Measurements from ENCODE around the gene TAGAP.

The TAGAP gene

DNA sequence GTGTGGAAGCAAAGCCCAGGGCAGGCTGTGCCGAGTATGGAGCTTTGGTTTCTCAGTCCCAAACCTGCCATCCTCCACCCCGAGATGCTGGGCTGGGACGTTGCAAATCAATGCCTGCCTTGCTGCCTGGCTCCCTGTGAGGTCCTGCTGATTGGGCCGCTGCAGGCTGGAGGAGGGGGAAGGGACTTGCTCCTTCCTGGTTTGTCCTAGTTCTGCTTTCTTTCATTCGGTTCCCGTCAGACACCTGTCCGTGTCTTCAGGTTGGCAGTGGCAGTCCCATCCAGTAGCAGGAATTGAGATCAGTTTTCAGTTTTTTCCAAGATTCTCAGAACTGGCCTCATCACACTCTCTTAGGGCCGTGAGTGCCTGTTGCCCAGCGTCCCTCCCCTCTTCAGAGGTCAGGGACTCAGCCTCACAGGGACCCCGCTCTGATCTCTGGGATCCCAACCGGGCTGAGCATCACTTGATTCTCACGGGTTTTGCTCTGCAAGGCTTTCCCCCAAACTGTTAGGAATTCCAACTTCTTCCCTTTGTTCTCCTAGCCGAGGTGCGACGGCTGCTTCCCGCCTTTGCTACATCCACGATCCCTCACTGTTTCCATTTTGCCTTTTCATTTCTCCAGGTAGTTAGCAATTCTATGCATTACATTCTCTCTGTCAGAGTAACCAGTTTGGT is 24.2 kb upstream of the TAGAP start:
- no peak for DNase-seq

DNA sequence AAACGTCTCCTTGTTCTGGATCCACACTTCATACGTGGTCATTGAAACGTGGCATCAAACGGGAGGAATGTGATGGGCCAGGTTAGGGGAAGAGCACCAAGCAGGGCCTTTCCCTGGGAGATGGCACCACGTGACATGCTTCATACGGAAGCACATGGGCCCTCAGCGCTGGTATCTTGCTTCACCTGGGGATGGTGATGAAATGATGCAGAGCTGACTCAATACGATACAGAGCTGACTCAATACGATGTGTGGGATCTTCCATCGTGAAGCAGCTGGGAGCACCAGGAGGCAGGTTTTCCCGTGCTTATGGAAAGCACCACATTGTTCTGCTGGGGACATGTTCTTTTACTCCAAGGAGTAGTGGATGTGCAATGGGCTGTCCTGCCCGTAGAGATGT is 22.5 kb upstream of the TAGAP start:
- DNase-seq: no peak

DNA sequence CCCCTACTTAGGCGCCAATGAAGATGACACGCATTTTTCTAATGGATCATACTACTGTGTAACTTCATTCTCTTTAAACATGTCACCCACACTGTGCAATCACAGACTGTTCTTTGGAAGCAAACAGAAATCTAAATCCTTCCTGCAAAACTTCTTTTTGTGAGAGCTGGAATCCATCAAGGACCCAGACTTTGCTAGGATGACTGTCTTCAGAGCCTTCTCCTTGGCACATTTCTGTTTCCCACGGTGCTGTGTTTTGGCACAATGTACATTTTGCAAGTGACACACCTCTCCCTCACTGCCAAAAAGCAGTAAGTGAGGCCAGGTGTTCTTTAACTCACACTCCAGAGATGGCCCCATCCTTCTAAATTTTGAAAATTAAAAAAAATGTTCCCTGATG is 21.7 kb upstream of the TAGAP start:
- no peak for DNase-seq

DNA sequence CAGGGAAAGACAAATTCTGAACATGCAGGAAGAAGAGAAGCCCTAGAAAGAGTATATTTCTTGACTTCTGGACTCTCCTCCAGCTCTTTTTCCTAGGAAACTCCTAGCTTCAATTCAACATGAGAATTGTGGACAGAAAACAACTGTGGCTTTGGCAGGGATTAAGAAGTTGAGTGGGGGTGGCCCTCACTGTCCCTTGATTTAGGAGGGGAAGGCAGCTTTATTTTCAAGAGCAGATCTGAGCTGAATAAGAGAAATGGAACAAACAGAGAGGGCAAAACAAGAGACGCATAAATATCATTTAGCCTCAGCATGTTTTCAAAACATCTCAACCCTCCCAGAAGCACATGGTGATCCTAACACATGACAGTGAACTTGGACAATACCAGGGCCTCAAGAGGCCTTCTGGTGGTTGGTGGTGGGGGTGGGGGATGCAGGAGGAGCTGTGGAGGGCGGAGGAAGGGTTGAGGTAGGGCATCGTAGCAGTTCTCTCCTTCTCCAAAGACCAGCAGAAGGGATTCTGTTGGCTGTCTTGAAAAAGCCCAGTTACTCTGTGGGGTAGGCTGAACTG is 21.1 kb upstream of the TAGAP start:
- no peak for DNase-seq

DNA sequence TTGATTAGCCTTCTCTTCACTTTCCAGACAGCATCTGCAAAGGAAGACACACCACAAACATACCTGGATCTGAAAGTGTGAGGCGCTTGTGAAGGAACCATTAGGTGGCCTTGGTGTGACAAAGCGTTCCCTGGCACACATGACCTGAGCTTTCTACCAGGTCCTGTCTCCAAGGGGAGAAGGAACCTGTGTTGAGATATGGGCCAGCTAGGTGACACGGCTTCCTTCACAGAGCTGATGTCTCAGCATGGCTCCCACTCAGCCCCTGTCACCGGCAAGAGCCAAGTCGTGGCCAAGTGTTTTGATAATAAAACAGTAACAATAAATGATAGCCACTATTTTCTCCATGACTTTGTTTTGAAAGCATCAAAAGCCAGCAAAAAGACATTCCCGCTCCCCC is 20.3 kb upstream of the TAGAP start:
- DNase-seq: no peak

DNA sequence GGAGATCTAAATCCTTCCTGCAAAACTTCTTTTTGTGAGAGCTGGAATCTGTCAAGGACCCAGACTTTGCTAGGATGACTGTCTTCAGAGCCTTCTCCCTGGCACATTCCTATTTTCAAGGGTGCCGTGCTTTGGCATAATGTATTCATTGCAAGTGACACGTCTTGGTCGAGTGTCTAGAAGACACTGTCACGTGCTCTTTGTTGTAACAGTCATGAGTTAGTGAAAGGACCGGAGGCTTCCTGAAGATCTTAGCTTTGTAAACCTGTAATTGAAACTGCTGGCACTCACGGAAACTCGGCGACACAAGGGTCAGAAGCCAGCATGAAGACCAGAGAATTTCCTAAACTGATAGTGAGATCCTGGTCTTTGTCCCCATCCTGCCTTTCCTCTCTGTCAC is 19.7 kb upstream of the TAGAP start:
- DNase-seq: no peak

DNA sequence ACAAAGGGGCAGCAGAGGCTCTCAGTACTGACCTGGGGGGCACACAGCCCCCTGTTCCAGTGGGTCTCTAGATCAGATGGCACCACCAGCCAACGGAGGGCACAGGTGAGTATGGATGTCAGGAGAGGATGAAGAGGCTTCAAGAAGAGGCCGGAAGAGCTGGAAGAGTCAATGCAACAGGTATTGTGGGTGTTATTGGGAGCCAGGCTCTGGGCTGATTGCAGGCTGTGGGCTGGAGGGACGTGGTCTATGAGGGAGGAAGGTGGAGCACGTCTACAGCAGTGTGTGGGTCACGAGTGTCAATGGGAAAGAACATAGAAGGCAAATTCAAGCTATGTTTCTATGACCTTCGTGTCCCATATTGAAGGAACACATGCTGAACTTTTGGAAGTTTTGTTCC is 18.8 kb upstream of the TAGAP start:
- DNase-seq: no peak

DNA sequence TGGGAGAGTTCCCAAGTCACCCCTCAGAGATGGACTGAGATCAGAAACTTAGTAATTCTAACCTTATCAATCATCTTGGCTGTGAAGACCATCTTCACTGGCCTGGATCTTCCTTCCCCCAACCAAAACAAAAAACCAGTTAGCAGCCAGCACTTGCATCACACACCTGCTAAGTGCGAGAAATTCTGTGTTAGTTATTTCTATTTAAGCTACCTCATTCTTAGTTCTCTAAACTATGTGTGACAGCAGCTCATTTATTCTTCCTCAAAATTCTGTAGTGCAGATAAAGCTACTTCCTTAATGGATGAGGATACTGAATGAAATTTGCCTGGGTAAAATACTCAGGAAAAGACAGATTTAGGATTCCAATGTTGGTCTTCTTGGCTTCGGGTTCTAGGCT is 18.2 kb upstream of the TAGAP start:
- DNase-seq: no peak

DNA sequence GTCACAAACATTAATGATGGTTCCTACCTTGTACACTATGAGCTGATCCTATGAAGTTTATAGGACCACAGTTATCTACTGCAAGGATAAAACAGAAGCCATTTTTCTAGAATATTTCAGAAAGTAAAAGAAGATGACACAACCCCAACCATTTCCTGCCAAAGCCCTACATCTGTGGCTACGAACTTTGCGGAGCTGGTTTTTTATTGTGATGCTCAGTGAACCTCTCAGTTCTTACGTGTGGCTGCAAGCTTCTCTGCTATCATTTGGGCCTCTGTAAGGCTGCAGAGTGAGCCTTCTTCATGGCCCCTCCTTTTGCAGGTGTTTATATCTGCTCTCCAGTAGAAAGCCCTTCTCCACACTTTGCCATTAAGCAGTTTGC is 17.8 kb upstream of the TAGAP start:
- no peak for DNase-seq

DNA sequence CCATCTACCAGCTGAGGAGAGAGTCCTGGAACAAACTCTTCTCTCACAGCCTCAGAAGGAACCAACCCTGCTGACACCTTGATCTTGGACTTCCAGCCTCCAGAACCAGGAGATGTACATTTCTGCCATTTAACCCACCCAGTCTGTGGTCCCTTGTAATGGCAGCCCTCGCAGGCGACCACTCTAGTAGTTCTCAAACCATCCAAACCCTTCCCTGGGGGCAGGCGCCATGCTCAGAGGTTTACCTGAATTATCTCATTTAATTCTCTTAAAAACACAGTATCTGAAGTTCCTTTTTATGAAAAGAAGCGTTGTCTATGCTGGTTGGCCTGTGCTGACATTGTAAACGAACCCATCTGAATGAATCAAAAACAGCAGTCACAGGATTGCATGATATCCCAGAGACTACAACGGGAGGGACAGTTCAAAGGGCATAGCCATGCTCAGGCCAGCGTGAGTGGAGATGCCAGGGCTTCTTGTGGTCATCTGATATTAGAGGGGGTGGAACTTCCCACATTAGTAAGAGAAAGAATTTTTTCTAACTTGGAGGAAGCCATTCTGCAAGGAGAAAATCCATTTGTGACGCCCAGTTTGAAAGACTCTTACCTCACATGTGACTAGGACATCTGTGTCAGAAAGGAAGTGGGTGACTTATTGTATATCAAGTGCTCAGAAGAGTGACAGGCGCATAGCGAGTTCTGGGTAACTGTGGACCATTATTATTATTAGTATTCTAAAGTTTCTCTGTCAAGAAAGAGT is 17.2 kb upstream of the TAGAP start:
- DNase-seq: no peak

DNA sequence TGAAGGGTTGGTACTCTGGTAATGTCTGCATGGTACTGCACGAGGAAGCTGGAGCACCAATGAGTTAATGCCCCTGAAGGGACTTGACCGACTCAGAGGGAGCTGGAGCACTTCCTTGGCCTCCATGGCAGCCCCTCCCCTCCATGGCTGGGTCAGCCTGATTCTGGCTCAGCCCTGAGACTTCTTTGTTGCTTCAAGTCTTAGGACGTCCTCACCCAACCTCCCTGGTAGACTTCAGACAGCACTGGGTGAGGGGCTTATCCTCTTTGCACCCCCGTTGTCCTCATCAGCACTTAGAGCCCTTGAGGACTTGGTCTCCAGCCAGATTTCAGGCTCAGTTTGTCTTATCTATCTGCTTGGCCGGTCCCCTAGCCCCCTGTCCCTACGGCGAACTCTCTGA is 16.4 kb upstream of the TAGAP start:
- no peak for DNase-seq

DNA sequence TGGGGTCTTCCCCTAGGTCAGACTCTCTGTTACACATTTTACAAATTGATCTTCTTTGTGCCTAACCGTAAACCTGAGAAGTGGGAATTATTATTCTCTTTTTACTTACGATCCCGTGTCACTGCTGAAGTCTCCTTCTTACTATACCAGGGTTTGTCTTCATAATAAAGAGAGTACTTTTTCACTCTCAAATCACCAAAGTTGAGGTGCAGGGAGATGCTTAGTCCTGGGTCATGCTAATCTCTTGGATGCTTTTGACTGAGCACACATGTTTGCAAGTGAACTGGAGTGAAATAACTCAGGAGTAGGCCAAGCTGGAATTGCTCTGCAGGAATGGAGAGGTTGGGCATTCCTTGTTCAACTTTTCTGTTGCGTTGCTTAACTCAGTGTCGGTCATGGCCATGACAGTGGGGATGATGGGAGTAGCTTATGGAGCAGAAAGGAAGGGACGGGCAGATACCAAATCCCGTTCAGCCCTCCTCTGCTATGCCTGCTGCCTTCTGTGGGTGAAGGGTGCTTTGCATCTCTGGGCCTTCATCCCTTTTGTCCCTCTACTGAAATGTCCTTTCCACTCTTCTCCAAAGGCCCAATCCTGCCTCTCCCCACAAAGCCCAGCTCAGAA is 15.2 kb upstream of the TAGAP start:
- DNase-seq: no peak

DNA sequence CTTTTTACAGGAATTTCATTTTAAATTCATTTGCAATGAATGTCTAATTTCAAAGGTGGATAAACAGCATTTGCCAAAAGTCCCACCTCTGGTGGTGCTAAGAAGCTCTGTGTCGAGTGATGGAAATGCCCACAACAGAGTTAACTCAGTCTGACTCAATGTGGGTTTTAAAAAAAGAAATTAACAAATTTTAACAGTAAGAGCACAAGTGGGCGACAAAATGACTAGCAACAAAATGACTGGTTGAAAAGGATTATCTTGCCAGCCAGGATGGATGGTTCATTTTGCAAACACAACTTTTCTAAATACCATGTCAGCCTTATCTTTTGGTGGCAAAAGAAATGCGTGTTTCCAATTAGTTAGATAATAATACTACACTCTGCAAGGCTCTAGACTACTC is 14.3 kb upstream of the TAGAP start:
- no peak for DNase-seq

DNA sequence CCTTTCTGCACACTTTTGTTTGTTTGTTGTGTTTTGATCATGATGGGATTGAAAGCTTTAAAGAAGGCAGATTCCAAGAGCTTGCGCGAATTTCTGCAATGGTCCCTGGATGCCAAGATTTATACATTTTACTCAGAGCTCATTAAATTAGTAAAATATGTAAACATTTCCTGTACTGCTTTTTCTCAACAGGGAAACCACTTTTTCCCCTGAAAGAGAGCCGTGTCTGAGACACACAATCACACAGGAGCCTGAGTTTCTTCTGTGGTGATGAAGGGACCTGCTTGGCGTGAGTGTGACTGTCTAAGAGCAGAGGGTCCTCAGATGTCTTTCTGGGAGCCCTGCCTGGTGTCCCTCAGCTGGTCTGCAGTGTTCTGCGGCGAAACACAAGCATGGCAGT is 12.1 kb upstream of the TAGAP start:
- DNase-seq: no peak

DNA sequence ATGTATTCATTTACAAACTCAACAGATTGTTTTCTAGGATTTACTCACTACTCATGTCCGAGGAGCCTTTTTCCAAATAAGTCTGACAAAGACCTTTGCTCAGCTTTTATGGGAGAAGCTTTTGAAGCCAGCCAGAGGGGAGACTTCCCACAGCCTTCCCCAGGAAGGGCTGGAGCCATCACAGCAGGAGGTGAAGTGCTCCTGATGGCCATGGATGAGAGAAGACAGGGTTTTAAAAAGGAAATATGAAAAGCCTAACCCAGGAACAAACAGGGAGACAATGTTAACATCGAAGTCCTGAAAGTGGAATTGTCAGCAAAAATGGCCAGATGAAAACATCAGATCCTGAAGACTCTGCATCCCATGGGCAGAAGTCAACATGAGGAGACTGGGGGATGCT is 11.6 kb upstream of the TAGAP start:
- DNase-seq: no peak

DNA sequence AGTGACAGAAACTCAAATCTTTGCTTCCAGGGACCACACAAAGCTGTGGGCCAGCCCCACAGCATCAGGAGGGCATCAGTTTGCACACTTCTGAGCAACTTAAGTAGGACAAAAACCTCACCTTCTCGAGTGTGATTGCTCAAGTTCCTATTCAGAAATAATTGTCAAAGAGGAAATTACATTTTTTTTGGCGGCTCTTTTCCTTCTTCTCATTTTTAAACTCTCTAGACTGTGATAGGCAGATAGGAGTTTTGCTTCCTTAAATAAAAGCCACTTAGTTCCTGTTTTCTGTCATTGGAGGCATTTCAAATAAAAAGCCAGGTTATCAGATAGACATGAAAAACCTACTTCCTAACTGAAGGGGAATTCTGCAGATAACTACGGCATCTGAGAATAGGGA is 11.2 kb upstream of the TAGAP start:
- DNase-seq: no peak

DNA sequence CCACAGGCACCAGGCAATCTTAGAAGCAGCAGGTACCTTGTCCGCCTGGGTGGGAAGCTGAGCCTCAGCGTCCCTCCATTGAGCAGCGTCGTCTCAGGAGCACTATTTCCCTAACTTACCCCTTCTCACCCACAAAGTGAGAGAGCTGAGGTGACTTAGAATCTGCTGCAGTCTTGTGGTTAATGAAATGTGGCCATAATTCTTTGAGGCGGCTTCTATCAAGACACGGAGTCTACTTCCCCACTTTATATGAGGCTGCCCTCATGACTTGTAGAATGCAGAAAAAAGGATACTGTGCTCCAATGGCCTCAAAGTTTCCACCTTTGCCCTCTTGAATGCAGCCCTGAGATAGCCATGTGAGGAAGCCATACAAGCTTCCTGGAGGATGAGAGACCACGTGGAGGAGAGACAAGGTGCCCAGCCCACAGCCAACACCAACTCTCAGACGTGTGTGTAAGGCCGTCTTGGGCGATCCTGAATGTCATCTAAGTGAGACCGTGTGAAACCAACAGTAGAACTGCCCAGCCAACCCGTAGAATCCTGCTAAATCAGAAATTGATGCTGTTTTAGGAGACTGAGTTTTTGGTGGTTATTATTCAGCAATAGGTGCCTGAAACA is 9.1 kb upstream of the TAGAP start:
- DNase-seq: no peak

DNA sequence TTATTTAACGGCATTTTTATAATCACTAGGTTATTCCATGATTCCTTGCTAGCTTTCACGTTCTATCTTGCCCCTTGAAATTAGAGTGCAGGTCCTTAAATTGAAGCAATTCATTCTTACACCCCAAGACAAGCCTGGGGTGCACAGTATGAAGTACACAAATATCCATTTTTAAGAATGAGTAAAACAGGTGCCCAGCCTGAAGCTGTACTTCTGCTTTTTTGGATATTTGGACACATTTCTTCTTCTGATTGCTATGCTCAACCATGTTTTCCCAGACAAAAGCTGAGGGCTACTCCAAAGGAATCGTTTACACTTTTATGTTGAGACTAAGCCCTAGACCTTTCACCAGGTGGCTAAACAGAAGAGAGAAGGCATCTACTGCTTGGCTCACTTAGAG is 7.9 kb upstream of the TAGAP start:
- no peak for DNase-seq

DNA sequence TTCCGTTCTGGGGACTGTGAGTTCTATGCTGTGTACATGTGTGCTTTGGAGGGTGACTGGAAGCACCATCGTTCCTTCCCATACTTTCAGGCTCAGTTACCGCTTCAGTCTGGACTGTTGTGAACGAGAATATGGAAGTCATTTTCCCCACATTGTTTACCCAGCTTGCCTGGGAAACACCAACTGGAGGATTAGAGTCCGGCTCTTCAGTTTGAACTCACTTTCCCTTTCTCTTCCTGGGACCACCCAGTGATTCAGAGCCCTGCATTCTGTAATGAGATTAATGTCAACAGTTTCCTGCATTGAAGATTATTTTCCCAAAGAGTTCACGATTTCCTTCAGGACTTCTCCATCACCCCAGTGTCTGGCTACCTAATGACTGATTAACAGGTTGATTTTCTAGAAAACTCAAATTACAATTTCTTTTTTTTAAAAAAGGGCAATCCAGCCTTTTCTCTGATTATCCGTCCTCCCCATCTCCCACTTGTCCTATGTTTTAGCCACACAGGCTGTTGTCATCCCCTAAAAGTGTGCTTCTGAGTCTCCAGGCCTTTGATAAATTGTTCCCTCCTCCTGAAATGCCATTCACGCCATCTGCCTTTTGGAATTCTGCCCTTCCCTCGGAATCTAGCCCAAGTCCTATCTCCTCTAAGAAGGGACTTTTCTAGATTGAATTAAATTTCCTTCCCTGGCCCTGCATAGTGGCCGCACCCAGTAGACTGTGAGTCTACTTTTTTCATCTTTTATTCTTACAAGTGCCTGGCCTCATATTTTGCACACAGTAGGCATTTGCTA is 3.3 kb upstream of the TAGAP start:
- no peak for DNase-seq

DNA sequence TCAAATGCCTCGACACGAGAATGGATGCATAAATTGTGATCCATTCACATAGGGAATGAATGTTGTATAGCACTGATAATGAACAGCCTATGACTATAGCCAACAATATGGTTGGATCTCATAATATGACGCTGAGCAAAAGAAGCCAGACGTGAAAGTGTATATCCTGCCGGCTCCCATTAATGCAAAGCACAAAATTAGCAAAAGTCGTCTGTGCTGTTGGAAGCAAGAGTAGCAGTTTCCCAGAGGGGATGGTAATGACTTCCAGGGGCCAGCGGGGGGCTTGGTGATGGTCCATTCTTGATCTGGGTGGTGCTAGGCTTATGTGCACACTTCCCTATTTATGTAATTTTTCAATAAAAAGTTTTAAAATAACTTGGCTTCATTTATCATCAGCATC is 1.0 kb upstream of the TAGAP start:
- no peak for DNase-seq

DNA sequence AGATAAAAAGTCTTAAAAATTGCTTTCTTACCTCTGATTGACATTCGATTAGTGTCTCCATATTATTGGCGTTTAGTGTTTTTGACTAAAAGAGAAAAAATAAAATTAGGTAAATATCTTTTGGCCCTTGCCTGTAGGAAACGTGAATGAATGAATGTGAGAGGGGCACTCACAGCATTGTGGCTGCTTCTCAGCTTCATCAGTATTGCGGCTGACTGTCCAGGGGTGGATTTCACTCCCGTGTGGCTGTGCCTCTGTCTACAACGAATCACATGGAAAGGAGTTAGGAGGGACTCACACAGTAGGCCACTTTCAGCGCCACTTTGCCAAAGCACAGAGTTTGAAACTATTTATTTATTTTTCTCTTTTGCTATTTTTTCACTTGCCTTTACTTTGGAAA is 844 bp downstream of the TAGAP start:
- DNase-seq: no peak

DNA sequence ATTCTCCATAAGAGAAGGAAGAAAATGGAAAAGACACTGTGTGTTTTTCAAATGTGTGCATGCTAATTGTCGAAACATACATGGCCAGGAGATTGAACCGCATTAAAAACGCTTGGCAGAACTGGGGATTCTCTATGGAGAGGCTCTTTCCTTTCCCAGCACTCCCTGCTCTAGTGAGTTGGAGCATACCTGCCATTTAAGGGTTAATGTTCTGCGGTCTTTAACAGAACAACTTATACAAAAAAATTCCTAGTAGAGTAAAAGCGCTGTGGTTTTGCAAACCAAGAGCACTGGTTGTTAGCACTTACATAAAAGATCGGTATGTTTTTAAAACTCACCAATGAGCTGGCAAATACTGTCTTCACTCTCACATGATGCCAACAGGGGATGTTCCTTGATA is 1.5 kb downstream of the TAGAP start:
- DNase-seq: no peak

DNA sequence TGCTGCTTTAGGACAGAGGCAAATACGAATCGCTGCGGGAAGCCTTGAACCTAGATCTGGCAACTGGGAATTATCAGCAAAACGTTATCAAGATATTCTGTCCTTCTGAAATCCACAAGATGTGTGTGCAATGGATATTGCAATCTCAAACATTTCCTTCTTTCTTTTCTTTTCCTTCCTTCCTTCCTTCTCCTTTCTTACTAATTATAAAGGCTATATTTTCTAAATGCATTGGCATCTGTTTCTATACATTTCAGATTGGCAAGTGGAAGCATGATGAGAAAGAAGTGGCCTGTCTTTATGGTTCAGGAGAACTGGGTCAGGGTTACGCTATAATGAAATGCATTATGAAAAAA is 2.0 kb downstream of the TAGAP start:
- DNase-seq: no peak
